K562 (cell line): ENCODE measurements around the gene DOCK7. TPM values are rescaled to one million over a fixed set of nuclear protein-coding genes. Genes with fewer than 3 reads are reported as not detected.

Experiments
- ASH1L ChIP-seq: fragments of 450-650 bp; IDR thresholded peaks from 2 replicates; pipeline ENCODE4 v1.6.1; 2018; ENCODE audit warnings: borderline replicate concordance, mild to moderate bottlenecking, low read depth; ENCODE audit not compliant: partially characterized antibody
- ATF4 ChIP-seq: fragments of 450-650 bp; formaldehyde crosslinking; IDR thresholded peaks from 2 replicates; pipeline ENCODE4 v1.4.0; 2022; ENCODE audit warnings: mild to moderate bottlenecking, moderate library complexity
- CCNT2 ChIP-seq: IDR thresholded peaks from 2 replicates; pipeline ENCODE4 v1.6.1; 2011; ENCODE audit warnings: borderline replicate concordance, low read depth, mild to moderate bottlenecking, moderate library complexity, mixed read lengths, low read length; ENCODE audit not compliant: insufficient read length; ENCODE audit errors: extremely low read depth
- CUX1 ChIP-seq: fragments of 200-800 bp; sonication (Bioruptor generic); IDR thresholded peaks from 2 replicates; pipeline ENCODE4 v1.6.1; 2016; ENCODE audit warnings: missing genetic modification characterization, missing compliant biosample characterization
- JUN ChIP-seq, 2 experiments: sonication (generic) in 1 of 2; formaldehyde crosslinking in 1 of 2; IDR thresholded peaks; 2 replicates each; pipeline versions ENCODE4 v1.6.1 to v1.8.0; 2012 to 2022; ENCODE audit warnings: borderline replicate concordance in 2 of 2, mild to moderate bottlenecking in 2 of 2, improper control_type of control experiment in 1 of 2, low read depth in 1 of 2, low read length in 1 of 2, missing genetic modification reagents in 1 of 2
- KDM4B ChIP-seq, 2 experiments: fragments of 450-650 bp in 1 of 2; sonication (generic) in 1 of 2; IDR thresholded peaks; 2 replicates each; pipeline ENCODE4 v1.6.1; 2016 to 2017; ENCODE audit warnings: borderline replicate concordance in 2 of 2, antibody characterized with exemption in 1 of 2, low read depth in 1 of 2, mild to moderate bottlenecking in 1 of 2
- L3MBTL2 ChIP-seq: fragments of 450-650 bp; IDR thresholded peaks from 2 replicates; pipeline ENCODE4 v1.6.1; 2016; ENCODE audit warnings: mild to moderate bottlenecking, moderate library complexity
- MTA2 ChIP-seq: fragments of 450-650 bp; IDR thresholded peaks from 2 replicates; pipeline ENCODE4 v1.6.1; 2016; ENCODE audit warnings: low read depth
- NR2C1 ChIP-seq, 2 experiments: fragments of 450-650 bp; IDR thresholded peaks; 2 replicates each; pipeline ENCODE4 v1.6.1; 2017; ENCODE audit warnings: mild to moderate bottlenecking in 2 of 2, antibody characterized with exemption in 1 of 2, inconsistent platforms in 1 of 2, missing compliant biosample characterization in 1 of 2, missing genetic modification characterization in 1 of 2
- PHF21A ChIP-seq: fragments of 450-650 bp; IDR thresholded peaks from 2 replicates; pipeline ENCODE4 v1.6.1; 2017; ENCODE audit warnings: low read depth, borderline replicate concordance
- SLC30A9 ChIP-seq: fragments of 250-450 bp; sonication (Bioruptor Pico); IDR thresholded peaks from 2 replicates; pipeline ENCODE4 v1.8.0; 2022; ENCODE audit warnings: mild to moderate bottlenecking, moderate library complexity
- SNIP1 ChIP-seq: fragments of 450-650 bp; IDR thresholded peaks from 2 replicates; pipeline ENCODE4 v1.7.1; 2017; ENCODE audit warnings: low read depth, mild to moderate bottlenecking
- STAT6 ChIP-seq: sonication (generic); formaldehyde crosslinking; IDR thresholded peaks from 2 replicates; pipeline ENCODE4 v1.8.1; 2023; ENCODE audit warnings: mild to moderate bottlenecking, missing genetic modification reagents
- ZNF274 ChIP-seq: IDR thresholded peaks from 2 replicates; pipeline ENCODE4 v1.6.1; 2011; ENCODE audit warnings: low read depth, mild to moderate bottlenecking, low read length, moderate library complexity, borderline replicate concordance
- ZNF280B ChIP-seq: fragments of 250-450 bp; sonication (Bioruptor Pico); IDR thresholded peaks from 2 replicates; pipeline ENCODE4 v1.5.1; 2021; ENCODE audit warnings: mild to moderate bottlenecking
- polyA plus RNA-seq, 8 experiments: library from polyadenylated mRNA; depleted of rRNA in 4 of 8; stranded (reverse) in 5 of 8; unstranded in 3 of 8; fragments of >200 nt; fragmentation: Nextera tagmentation in 2 of 8; fragmentation: Illumina TruSeq in 1 of 8; extraction: Ambion mirVana in 2 of 8; extraction: Trizol in 1 of 8; gene quantifications; 2 replicates each; pipeline versions ENCODE4 v1.2.1 to v1.2.3, GENCODE V29; 2011 to 2014; ENCODE audit warnings: inconsistent platforms in 1 of 8, missing spikeins in 1 of 8
- total RNA-seq, 7 experiments: library from RNA; depleted of rRNA in 6 of 7; stranded (reverse); fragments of >200 nt in 6 of 7; fragmentation: Illumina TruSeq in 2 of 7; extraction: Trizol in 2 of 7; gene quantifications; 2 replicates each; pipeline versions ENCODE4 v1.2.1 to v1.2.3, GENCODE V29; 2011 to 2021; ENCODE audit warnings: low replicate concordance in 1 of 7

Gene DOCK7
- total and polyA plus RNA-seq, 9 of the 15 experiments (the other 6 are each of a cell fraction or from before 2014, with no cell fraction given), result 4.9 to 35.1 (median 12.6) TPM

- TF ChIP-seq STAT6 (CRISPR knock-in tag), result 0 out of 2 replicates have a peak, but pooled peaks have one; percentile 66
- no peak for TF ChIP-seq NR2C1 (IDR thresholded peaks at IDR 0.05)
- TF ChIP-seq NR2C1 (tag; IDR thresholded peaks at IDR 0.05), result no peak
- no peak for TF ChIP-seq ASH1L
- peak; percentile 60 for TF ChIP-seq CCNT2
- peak in 1 of 2 experiments; percentile 32; a peak in 1 of 4 replicates for TF ChIP-seq KDM4B (IDR thresholded peaks at IDR 0.05; ENCODE audit: borderline replicate concordance in 2 of 2, low read depth in 1 of 2)
- TF ChIP-seq CUX1 (CRISPR knock-in tag), result no peak
- TF ChIP-seq PHF21A, result 0 out of 2 replicates have a peak, but pooled peaks have one; percentile 74
- no peak for TF ChIP-seq MTA2
- TF ChIP-seq SLC30A9 (CRISPR knock-in tag), result no peak
- no peak for TF ChIP-seq SNIP1
- TF ChIP-seq JUN (IDR thresholded peaks at IDR 0.05; ENCODE audit: borderline replicate concordance, low read depth, low read length), result no peak
- TF ChIP-seq JUN (CRISPR knock-in tag; IDR thresholded peaks at IDR 0.05; ENCODE audit: borderline replicate concordance), result no peak
- TF ChIP-seq ZNF274, result no peak
- no peak for TF ChIP-seq ZNF280B (CRISPR knock-in tag)
- peak; percentile 79; the same call in 1 of the 2 replicates for TF ChIP-seq L3MBTL2
- no peak for TF ChIP-seq ATF4
These were observed at the start of gene DOCK7 (continued) for GRCh38 chr1:62687903-62688686.
